GM12874 (cell line): Measurements from ENCODE around the gene EHBP1L1.

Experiments used
- CTCF ChIP-seq: IDR thresholded peaks from 2 replicates; pipeline ENCODE4 v1.5.1; 2011; ENCODE audit warnings: low read depth, mild to moderate bottlenecking, control low read depth, low read length, moderate library complexity; ENCODE audit not compliant: insufficient read depth

EHBP1L1 gene

GRCh38 chr11:65578667-65579066 lies 2.8 kb downstream of the EHBP1L1 start:
- TF ChIP-seq CTCF, result no peak

- no peak for TF ChIP-seq CTCF
Observed at GRCh38 chr11:65579291-65579690, 3.4 kb downstream of the EHBP1L1 start.

GRCh38 chr11:65580031-65580692 lies 4.3 kb downstream of the EHBP1L1 start:
- no peak for TF ChIP-seq CTCF

GRCh38 chr11:65580756-65581155 lies 4.9 kb downstream of the EHBP1L1 start:
- TF ChIP-seq CTCF, result no peak

- TF ChIP-seq CTCF, result no peak
Observed at GRCh38 chr11:65581928-65582327, 6.1 kb downstream of the EHBP1L1 start.

- no peak for TF ChIP-seq CTCF
Observed at GRCh38 chr11:65583589-65583988, 7.7 kb downstream of the EHBP1L1 start.

- no peak for TF ChIP-seq CTCF
Observed at GRCh38 chr11:65584106-65584505, 8.3 kb downstream of the EHBP1L1 start.
